Measurements from ENCODE around the gene PLCB1.

DNA sequence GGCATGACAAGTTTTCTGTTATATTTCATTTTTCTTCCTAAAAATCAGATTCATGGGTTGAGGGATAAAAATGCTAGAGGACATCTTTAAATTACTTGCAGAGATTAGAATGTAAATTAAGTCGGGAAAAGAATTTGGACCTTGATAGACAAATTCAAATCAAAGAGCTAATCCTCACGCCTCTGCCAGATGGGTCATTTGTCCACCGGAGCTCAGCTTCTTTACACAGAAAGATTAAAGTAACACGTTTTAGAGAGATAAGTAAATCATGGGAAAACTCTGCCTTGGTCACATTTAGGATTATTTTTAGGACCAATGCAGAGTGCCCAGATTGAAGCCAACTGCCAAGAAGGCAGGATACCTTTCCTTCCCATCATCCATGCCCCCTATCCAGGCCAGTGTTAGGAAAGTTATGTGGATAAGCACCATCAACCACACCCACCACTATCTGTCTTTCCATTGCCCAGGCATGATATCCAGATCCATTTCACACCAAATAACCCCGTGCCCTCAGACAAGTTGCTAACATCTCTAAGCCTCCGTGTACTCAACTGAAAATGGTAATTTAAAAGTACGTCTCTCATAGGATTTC lies 539.4 kb downstream of the PLCB1 start:
- TF ChIP-seq, protein P1, sequence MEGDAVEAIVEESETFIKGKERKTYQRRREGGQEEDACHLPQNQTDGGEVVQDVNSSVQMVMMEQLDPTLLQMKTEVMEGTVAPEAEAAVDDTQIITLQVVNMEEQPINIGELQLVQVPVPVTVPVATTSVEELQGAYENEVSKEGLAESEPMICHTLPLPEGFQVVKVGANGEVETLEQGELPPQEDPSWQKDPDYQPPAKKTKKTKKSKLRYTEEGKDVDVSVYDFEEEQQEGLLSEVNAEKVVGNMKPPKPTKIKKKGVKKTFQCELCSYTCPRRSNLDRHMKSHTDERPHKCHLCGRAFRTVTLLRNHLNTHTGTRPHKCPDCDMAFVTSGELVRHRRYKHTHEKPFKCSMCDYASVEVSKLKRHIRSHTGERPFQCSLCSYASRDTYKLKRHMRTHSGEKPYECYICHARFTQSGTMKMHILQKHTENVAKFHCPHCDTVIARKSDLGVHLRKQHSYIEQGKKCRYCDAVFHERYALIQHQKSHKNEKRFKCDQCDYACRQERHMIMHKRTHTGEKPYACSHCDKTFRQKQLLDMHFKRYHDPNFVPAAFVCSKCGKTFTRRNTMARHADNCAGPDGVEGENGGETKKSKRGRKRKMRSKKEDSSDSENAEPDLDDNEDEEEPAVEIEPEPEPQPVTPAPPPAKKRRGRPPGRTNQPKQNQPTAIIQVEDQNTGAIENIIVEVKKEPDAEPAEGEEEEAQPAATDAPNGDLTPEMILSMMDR (conservative IDR thresholded peaks at IDR 0.05; ENCODE audit: low read depth, low read length): no peak
- no peak for TF ChIP-seq EZH2 (IDR thresholded peaks at IDR 0.05; ENCODE audit: borderline replicate concordance, low read depth, low read length, poor library complexity, severe bottlenecking)
